ENCODE results near the gene PPP6R3.

PPP6R3 gene

DNA sequence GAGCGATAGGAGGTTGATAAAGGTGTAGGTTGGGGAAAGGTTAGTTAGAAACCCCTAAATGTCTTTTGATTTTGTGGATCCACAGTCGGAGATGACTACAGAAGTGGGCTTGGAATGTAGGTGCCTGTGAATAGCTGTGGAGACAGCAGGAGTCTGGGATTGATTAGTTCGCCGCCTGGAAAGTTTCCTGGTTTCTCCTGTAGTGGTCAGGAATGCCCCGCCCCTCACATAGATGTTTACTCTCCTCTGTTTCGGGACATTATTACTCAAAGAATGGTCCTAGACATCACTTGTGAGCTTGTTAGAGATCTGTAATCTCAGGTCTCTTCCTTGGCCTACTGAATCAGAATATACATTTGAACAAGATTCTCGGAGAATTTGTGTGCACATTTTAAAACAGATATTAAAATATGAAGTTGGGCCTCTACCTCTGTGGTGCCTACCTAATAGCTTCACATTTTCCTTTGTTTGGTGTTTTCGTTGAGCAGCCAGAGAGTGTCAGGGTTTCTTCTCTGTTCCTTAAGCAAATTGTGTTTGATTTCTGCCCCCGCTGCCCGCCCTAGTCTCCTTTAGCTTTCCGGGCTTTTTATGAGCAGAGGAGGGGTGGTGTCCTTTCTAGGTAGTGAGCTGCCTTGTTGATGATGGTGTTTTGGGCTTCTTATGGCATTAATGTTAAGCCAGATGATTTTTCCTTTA is 89.4 kb downstream of the PPP6R3 start:
- H3K4me3 ChIP-seq (replicated peaks in 1 of 2; ENCODE audit: low read depth in 2 of 2, low read length in 2 of 2) = no peak overlapping the region
- no peak for DNase-seq (ENCODE audit: low read depth in 2 of 2)
- TF ChIP-seq, protein P1, sequence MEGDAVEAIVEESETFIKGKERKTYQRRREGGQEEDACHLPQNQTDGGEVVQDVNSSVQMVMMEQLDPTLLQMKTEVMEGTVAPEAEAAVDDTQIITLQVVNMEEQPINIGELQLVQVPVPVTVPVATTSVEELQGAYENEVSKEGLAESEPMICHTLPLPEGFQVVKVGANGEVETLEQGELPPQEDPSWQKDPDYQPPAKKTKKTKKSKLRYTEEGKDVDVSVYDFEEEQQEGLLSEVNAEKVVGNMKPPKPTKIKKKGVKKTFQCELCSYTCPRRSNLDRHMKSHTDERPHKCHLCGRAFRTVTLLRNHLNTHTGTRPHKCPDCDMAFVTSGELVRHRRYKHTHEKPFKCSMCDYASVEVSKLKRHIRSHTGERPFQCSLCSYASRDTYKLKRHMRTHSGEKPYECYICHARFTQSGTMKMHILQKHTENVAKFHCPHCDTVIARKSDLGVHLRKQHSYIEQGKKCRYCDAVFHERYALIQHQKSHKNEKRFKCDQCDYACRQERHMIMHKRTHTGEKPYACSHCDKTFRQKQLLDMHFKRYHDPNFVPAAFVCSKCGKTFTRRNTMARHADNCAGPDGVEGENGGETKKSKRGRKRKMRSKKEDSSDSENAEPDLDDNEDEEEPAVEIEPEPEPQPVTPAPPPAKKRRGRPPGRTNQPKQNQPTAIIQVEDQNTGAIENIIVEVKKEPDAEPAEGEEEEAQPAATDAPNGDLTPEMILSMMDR (IDR thresholded peaks at IDR 0.05; ENCODE audit: low read depth, low read length) = no peak

- peak; percentile 48 to 67 for DNase-seq (ENCODE audit: low read depth in 2 of 2)
- no peak overlapping the region for H3K4me3 ChIP-seq (replicated peaks in 1 of 2; ENCODE audit: low read depth in 2 of 2, low read length in 2 of 2)
- TF ChIP-seq, protein P1 (IDR thresholded peaks at IDR 0.05; ENCODE audit: low read depth, low read length) = no peak
Measured at GRCh38 chr11:68550485-68550817, 89.9 kb downstream of the PPP6R3 start.

- no peak for DNase-seq (ENCODE audit: low read depth in 2 of 2)
- TF ChIP-seq, protein P1 (IDR thresholded peaks at IDR 0.05; ENCODE audit: low read depth, low read length) = no peak
- H3K4me3 ChIP-seq (replicated peaks in 1 of 2; ENCODE audit: low read depth in 2 of 2, low read length in 2 of 2) = no peak overlapping the region
Measured at GRCh38 chr11:68551223-68551622, 90.7 kb downstream of the PPP6R3 start.

DNA sequence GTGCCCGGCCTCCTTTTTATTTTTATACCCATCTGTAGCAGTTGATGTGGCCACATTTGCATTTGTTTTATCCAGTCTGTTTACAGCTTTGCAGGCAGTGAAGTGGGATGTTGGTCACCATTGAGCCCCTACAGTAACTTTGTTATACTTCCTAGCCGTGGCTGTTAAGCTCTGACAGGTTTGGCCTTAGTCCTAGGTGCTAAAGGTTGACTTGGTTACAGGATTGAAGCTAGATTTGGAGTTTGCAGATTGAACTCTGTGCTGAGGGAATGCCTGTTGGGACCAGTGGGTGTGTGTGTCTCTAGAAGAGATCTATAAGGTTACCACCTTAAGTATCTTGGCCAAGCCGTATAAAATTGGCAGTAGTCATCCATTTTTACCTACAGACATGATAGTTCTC is 91.2 kb downstream of the PPP6R3 start:
- no peak for DNase-seq (ENCODE audit: low read depth in 2 of 2)
- H3K4me3 ChIP-seq (replicated peaks in 1 of 2; ENCODE audit: low read depth in 2 of 2, low read length in 2 of 2) = no peak overlapping the region
- TF ChIP-seq, protein P1 (IDR thresholded peaks at IDR 0.05; ENCODE audit: low read depth, low read length) = no peak

DNA sequence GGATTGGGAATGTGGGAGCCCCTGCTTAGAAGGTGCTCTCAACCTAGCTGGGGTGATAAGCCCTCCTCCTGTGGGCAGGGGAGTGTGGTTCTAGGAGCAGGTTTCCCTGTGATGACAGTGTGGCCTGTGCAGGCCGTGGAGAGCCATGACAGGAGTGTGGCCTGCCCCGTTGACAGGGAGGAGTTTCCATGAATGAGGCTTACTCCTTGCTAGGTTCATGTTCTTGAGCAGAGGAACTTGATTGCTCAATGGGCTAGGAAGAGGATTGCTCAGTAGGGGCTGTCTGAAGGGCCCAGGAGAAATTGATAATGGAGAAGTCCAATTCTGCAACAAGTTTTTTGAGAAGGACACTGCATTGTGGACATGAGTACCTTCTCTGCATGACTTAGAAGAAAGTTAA is 92.0 kb downstream of the PPP6R3 start:
- DNase-seq (ENCODE audit: low read depth in 2 of 2) = peak in 1 of 2 donors; percentile 9
- TF ChIP-seq, protein P1 (IDR thresholded peaks at IDR 0.05; ENCODE audit: low read depth, low read length) = no peak

DNA sequence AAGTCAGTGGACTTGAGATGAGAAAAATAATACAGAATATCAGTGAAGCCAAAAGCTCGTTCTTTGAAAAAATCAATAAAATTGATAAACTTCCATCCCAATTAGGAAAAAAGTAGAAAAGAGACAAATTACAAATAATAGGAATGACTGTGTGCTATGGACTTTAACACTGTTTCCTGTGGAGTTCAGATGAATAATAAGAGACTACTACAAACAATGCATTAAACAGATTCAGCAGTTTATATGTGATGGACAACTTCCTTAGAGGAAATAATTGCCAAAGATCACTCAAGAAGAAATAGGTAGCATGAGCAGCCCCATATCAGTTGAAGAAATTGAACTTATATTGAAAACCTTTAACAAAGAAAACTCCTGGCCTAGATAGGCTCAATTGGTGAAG is 99.7 kb downstream of the PPP6R3 start:
- TF ChIP-seq, protein P1 (IDR thresholded peaks at IDR 0.05; ENCODE audit: low read depth, low read length) = no peak
- H3K4me3 ChIP-seq (replicated peaks in 1 of 2; ENCODE audit: low read depth in 2 of 2, low read length in 2 of 2) = no peak overlapping the region
- no peak for DNase-seq (ENCODE audit: low read depth in 2 of 2)

More for the DNA sequence above, 92.0 kb downstream of the PPP6R3 start:
- H3K4me3 ChIP-seq (replicated peaks in 1 of 2; ENCODE audit: low read depth in 2 of 2, low read length in 2 of 2) = no peak overlapping the region

- no peak for DNase-seq (ENCODE audit: low read depth in 2 of 2)
- no peak overlapping the region for H3K4me3 ChIP-seq (replicated peaks in 1 of 2; ENCODE audit: low read depth in 2 of 2, low read length in 2 of 2)
- TF ChIP-seq, protein P1 (IDR thresholded peaks at IDR 0.05; ENCODE audit: low read depth, low read length) = no peak
Measured at GRCh38 chr11:68563454-68563853, 102.9 kb downstream of the PPP6R3 start.
